GM06990 (cell line): ENCODE results near the gene ARID5B.

Source experiments
- DNase-seq: peaks from one replicate; pipeline ENCODE4 v3.0.0-alpha.2; 2011; ENCODE audit not compliant: insufficient read length; ENCODE audit errors: extremely low read depth
- H3K27me3 ChIP-seq: replicated peaks from 2 replicates; pipeline ENCODE4 v1.6.0; 2011; ENCODE audit warnings: low read length; ENCODE audit not compliant: control insufficient read depth, insufficient read depth
- H3K36me3 ChIP-seq: 2 replicates; pipeline ENCODE4 v1.5.1; 2011; ENCODE audit warnings: low read length; ENCODE audit not compliant: control insufficient read depth, insufficient read depth
- H3K4me3 ChIP-seq: replicated peaks from 2 replicates; pipeline ENCODE4 v1.5.1; 2011; ENCODE audit warnings: low read depth, mild to moderate bottlenecking, control low read depth, low read length
- TF ChIP-seq, protein P1 (sequence below): IDR thresholded peaks from 2 replicates; pipeline ENCODE4 v1.5.1; 2011; ENCODE audit warnings: low read length, control low read depth, mild to moderate bottlenecking, inconsistent platforms; ENCODE audit not compliant: insufficient read depth, poor library complexity, severe bottlenecking

The ARID5B gene

DNA sequence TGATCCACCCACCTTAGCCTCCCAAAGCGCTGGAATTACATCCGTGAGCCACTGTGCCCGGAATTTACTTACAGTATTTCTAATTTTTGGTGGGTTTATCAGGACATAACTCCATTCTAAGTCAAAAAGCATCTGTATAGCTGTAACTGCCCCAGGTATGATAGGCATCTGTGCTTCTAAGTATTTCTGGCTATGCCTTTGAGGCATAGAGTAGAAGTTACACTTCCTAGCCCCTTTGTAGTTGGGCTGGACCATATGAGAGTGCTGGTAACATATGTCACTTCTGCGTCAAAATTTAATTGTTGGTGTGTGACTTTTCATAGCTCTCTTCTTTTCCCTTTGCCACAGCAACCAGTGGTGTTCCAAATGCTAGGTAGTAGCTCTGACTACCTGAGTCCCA lies 213.8 kb downstream of the ARID5B start:
- TF ChIP-seq, protein P1, sequence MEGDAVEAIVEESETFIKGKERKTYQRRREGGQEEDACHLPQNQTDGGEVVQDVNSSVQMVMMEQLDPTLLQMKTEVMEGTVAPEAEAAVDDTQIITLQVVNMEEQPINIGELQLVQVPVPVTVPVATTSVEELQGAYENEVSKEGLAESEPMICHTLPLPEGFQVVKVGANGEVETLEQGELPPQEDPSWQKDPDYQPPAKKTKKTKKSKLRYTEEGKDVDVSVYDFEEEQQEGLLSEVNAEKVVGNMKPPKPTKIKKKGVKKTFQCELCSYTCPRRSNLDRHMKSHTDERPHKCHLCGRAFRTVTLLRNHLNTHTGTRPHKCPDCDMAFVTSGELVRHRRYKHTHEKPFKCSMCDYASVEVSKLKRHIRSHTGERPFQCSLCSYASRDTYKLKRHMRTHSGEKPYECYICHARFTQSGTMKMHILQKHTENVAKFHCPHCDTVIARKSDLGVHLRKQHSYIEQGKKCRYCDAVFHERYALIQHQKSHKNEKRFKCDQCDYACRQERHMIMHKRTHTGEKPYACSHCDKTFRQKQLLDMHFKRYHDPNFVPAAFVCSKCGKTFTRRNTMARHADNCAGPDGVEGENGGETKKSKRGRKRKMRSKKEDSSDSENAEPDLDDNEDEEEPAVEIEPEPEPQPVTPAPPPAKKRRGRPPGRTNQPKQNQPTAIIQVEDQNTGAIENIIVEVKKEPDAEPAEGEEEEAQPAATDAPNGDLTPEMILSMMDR, result no peak
- no peaks in the 10 kb centered on the region for H3K27me3 ChIP-seq

DNA sequence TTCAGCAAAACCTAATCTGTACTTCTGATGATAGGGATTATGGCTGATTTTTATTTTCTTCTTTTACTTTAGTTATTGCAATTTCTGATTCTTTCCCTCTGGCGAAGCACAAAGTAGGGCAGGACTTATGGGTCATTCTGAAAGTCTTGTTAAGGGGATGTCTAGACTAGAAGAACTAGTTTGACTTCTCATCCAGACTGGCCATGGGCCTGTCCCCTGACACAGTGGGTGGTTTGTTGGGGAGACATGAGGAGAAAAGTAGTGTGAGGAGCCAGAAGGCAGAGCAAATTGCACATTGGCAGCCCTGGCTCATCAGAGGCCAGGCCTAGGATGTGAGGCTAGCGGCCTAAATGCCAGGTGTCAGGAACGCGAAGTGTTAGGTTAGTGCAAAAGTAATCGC lies 214.3 kb downstream of the ARID5B start:
- DNase-seq, result no peak
- TF ChIP-seq, protein P1, result no peak
- Histone ChIP-seq H3K36me3 (no peaks in the 10 kb centered on the region), H3K27me3 (no peaks in the 10 kb centered on the region), H3K4me3 (no peak overlapping the region)

More for the DNA sequence above, 213.8 kb downstream of the ARID5B start:
- H3K36me3 ChIP-seq, result no peaks in the 10 kb centered on the region
- no peak for DNase-seq
- H3K4me3 ChIP-seq, result no peak overlapping the region

DNA sequence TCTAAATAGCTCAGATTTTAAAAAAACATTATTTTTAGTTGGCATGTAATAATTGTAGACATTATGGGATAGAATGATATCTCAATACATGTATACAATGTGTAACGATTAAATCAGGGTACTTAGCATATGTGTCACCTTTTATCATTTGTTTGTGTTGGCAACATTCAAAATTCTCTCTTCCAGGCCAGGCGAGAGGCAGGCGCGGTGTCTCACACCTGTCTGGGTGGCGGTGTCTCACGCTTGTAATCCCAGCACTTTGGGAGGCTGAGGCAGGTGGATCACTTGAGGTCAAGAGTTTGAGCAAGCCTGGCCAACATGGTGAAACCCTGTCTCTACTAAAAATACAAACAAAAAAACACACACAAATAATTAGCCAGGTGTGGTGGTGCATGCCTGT lies 215.4 kb downstream of the ARID5B start:
- DNase-seq, result no peak
- no peak overlapping the region for H3K4me3 ChIP-seq
- no peaks in the 10 kb centered on the region for H3K36me3 ChIP-seq
- TF ChIP-seq, protein P1, result no peak
- H3K27me3 ChIP-seq, result no peaks in the 10 kb centered on the region

DNA sequence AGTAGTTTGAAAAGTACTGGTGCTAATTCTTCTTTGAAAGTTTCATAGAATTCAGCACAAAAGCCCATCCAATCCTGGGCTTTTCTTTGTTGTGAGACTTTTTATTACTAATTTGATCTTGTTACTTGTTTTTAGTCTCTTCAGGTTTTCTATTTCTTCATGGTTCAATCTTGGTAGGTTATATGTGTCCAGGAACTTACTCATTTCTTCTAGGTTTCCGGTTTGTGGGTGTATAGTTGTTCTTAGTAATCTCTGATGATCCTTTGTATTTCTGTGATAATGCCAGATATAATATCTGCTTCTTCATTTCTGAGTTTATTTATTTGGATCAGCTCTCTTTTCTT lies 219.7 kb downstream of the ARID5B start:
- no peak for DNase-seq
- Histone ChIP-seq H3K36me3 (no peaks in the 10 kb centered on the region), H3K4me3 (no peak overlapping the region), H3K27me3 (no peaks in the 10 kb centered on the region)
- TF ChIP-seq, protein P1, result no peak

DNA sequence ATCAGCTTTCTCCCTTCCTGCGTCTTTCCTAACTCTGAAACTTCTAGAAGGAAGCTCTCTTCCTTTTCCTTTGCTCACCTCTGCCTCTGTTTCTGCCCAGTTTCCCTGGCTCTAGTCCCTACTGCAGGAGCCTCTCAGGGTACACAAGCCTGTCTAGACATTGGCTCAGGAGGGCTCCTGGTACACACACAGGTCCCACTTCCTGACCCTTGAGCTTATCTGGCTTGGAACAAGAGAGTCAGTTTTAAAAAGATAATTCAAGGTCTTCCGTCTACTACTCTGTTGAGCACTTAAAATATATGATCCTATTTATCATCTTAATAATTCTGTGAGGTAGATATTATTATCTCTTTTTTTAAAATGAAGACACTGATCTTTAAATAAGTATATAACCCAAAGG lies 226.5 kb downstream of the ARID5B start:
- no peak overlapping the region for H3K4me3 ChIP-seq
- no peaks in the 10 kb centered on the region for H3K36me3 ChIP-seq
- H3K27me3 ChIP-seq, result no peaks in the 10 kb centered on the region
- TF ChIP-seq, protein P1, result no peak
- DNase-seq, result no peak

DNA sequence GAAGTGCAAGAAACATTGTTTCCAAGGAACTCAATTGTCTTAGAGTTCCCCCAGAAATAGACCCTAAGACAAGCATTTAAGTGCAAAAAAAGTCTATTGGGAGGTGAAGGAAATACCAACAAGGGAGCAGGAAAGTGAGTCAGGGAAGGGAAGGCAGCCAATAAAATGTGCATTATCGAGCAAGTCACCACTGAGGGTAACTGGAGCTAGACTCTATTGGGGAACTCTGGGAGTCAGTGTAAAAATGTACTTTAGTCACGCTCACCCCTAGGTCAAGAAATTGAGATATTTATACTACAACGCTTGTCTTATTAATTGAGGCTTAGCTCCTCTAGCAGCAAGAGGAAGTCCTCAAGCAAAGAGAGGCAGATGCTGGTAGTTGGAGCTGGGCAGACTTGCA lies 229.4 kb downstream of the ARID5B start:
- Histone ChIP-seq H3K36me3 (no peaks in the 10 kb centered on the region), H3K4me3 (no peak overlapping the region), H3K27me3 (no peaks in the 10 kb centered on the region)
- TF ChIP-seq, protein P1, result no peak
- DNase-seq, result no peak
